ENCODE data around the gene PLPPR1. TPM values are rescaled to one million over a fixed set of nuclear protein-coding genes. Genes with fewer than 3 reads are reported as not detected.

PLPPR1 gene
- total and polyA plus RNA-seq, 2 experiments from 2014 or later: 1.3 to 3.7 TPM

DNA sequence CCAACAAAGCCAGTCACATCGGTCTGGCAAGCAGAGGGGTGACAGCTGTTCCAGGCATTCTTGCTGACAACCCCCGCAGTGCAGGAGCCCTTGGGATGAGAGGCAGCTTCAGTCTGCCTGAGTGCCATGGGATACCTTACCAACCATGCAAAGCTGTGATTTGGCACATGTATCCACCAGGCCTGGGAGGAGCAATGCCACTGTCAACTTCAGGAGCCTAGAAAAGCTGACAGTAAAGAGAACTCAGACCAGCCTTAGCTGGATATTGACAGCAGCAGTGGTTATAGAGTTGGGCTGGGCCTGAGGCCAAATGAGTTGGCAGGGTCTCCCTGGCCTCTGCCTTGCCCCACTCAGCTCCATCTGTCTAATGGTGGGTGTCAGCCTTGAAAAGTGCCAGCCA is 10.1 kb upstream of the PLPPR1 start:
- no peak overlapping the region for H3K4me2 ChIP-seq
- H3K79me2 ChIP-seq (replicated peaks; ENCODE audit: insufficient read depth): no peaks in the 10 kb centered on the region
- Mint-ChIP-seq H3K27ac (no peak overlapping the region), H3K9me3 (no peaks in the 10 kb centered on the region), H3K4me3 (no peak overlapping the region), H3K4me1 (no peaks in the 10 kb centered on the region), H3K27me3 (ENCODE audit: insufficient read depth, low read depth, poor library complexity) (no peaks in the 10 kb centered on the region), H3K36me3 (ENCODE audit: low read depth) (no peaks in the 10 kb centered on the region)
- ATAC-seq (no peak), DNase-seq (ENCODE audit: low spot score) (no peak)
- no peaks in the 10 kb centered on the region for H3F3A ChIP-seq (replicated peaks; ENCODE audit: low read depth)
- no peaks in the 10 kb centered on the region for H4K20me1 ChIP-seq (replicated peaks; ENCODE audit: insufficient read depth)
- no peak overlapping the region for H2AFZ ChIP-seq
- no peaks in the 10 kb centered on the region for H3K36me3 ChIP-seq (ENCODE audit: insufficient read depth)
- H3K27me3 ChIP-seq (ENCODE audit: insufficient read depth): no peaks in the 10 kb centered on the region
- H3K27ac ChIP-seq (ENCODE audit: low read depth): no peak overlapping the region
- H3K4me1 ChIP-seq (ENCODE audit: insufficient read depth): no peaks in the 10 kb centered on the region
- H3K4me3 ChIP-seq: no peak overlapping the region
- H3K9me2 ChIP-seq (ENCODE audit: insufficient read depth): no peaks in the 10 kb centered on the region
- no peak for TF ChIP-seq ZNF114 (CRISPR knock-in tag; IDR thresholded peaks at IDR 0.05)
- TF ChIP-seq, protein P1, sequence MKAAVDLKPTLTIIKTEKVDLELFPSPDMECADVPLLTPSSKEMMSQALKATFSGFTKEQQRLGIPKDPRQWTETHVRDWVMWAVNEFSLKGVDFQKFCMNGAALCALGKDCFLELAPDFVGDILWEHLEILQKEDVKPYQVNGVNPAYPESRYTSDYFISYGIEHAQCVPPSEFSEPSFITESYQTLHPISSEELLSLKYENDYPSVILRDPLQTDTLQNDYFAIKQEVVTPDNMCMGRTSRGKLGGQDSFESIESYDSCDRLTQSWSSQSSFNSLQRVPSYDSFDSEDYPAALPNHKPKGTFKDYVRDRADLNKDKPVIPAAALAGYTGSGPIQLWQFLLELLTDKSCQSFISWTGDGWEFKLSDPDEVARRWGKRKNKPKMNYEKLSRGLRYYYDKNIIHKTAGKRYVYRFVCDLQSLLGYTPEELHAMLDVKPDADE (IDR thresholded peaks at IDR 0.05): no peak
- no peak for TF ChIP-seq CREB1 (CRISPR knock-in tag; IDR thresholded peaks at IDR 0.05; ENCODE audit: low read depth)
- TF ChIP-seq, protein P2, sequence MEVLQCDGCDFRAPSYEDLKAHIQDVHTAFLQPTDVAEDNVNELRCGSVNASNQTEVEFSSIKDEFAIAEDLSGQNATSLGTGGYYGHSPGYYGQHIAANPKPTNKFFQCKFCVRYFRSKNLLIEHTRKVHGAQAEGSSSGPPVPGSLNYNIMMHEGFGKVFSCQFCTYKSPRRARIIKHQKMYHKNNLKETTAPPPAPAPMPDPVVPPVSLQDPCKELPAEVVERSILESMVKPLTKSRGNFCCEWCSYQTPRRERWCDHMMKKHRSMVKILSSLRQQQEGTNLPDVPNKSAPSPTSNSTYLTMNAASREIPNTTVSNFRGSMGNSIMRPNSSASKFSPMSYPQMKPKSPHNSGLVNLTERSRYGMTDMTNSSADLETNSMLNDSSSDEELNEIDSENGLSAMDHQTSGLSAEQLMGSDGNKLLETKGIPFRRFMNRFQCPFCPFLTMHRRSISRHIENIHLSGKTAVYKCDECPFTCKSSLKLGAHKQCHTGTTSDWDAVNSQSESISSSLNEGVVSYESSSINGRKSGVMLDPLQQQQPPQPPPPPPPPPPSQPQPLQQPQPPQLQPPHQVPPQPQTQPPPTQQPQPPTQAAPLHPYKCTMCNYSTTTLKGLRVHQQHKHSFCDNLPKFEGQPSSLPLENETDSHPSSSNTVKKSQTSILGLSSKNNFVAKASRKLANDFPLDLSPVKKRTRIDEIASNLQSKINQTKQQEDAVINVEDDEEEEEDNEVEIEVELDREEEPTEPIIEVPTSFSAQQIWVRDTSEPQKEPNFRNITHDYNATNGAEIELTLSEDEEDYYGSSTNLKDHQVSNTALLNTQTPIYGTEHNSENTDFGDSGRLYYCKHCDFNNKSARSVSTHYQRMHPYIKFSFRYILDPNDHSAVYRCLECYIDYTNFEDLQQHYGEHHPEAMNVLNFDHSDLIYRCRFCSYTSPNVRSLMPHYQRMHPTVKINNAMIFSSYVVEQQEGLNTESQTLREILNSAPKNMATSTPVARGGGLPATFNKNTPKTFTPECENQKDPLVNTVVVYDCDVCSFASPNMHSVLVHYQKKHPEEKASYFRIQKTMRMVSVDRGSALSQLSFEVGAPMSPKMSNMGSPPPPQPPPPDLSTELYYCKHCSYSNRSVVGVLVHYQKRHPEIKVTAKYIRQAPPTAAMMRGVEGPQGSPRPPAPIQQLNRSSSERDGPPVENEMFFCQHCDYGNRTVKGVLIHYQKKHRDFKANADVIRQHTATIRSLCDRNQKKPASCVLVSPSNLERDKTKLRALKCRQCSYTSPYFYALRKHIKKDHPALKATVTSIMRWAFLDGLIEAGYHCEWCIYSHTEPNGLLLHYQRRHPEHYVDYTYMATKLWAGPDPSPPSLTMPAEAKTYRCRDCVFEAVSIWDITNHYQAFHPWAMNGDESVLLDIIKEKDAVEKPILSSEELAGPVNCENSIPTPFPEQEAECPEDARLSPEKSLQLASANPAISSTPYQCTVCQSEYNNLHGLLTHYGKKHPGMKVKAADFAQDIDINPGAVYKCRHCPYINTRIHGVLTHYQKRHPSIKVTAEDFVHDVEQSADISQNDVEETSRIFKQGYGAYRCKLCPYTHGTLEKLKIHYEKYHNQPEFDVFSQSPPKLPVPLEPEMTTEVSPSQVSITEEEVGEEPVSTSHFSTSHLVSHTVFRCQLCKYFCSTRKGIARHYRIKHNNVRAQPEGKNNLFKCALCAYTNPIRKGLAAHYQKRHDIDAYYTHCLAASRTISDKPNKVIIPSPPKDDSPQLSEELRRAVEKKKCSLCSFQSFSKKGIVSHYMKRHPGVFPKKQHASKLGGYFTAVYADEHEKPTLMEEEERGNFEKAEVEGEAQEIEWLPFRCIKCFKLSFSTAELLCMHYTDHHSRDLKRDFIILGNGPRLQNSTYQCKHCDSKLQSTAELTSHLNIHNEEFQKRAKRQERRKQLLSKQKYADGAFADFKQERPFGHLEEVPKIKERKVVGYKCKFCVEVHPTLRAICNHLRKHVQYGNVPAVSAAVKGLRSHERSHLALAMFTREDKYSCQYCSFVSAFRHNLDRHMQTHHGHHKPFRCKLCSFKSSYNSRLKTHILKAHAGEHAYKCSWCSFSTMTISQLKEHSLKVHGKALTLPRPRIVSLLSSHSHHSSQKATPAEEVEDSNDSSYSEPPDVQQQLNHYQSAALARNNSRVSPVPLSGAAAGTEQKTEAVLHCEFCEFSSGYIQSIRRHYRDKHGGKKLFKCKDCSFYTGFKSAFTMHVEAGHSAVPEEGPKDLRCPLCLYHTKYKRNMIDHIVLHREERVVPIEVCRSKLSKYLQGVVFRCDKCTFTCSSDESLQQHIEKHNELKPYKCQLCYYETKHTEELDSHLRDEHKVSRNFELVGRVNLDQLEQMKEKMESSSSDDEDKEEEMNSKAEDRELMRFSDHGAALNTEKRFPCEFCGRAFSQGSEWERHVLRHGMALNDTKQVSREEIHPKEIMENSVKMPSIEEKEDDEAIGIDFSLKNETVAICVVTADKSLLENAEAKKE (CRISPR knock-in tag; IDR thresholded peaks at IDR 0.05): no peak
- TF ChIP-seq STAT1 (IDR thresholded peaks at IDR 0.05; ENCODE audit: unreplicated experiment): no peak
- no peak for TF ChIP-seq POLR2AphosphoS5 (IDR thresholded peaks at IDR 0.05; ENCODE audit: low read depth)
- TF ChIP-seq JUNB (IDR thresholded peaks at IDR 0.05; ENCODE audit: unreplicated experiment): no peak

Measured in GM23338 (cell line).